ENCODE results near the gene NTN1. TPM values are rescaled to one million over a fixed set of nuclear protein-coding genes. Genes with fewer than 3 reads are reported as not detected.

NTN1 gene
- total RNA-seq, 5 donors from 2014 or later (not counting 1 experiment from before 2014, with no cell fraction given) = 0.07 to 0.15 (median 0.12) TPM; not detected in 1

- H3K36me3 Mint-ChIP-seq = no peaks in the 10 kb centered on the region
- Histone ChIP-seq H3K27ac (ENCODE audit: low read length) (no peak overlapping the region), H3K9me3 (no peaks in the 10 kb centered on the region), H3K4me3 (ENCODE audit: control insufficient read depth in 1 of 2, extremely low read depth in 1 of 2, low read length in 1 of 2) (no peak overlapping the region), H3K36me3 (ENCODE audit: control insufficient read depth in 2 of 2, extremely low read depth in 1 of 2, insufficient read depth in 1 of 2, low read length in 1 of 2) (no peaks in the 10 kb centered on the region), H3K4me1 (ENCODE audit: control insufficient read depth in 1 of 2, extremely low read depth in 1 of 2, insufficient read depth in 2 of 2, low read length in 2 of 2) (no peaks in the 10 kb centered on the region), H3K27me3 (replicated peaks in 1 of 2; ENCODE audit: control insufficient read depth in 2 of 2, extremely low read depth in 1 of 2, insufficient read depth in 2 of 2, low read length in 1 of 2) (peaks cover 0 to 30% of the 10 kb centered on the region in 2 experiments)
- POLR2A ChIA-PET = no interaction called here
- 84% methylated on average over 21 of the region's 27 CpGs for WGBS (ENCODE audit: insufficient coverage)
- H3K4me1 Mint-ChIP-seq = no peaks in the 10 kb centered on the region
- CTCF ChIA-PET = no interaction called here
- ATAC-seq (replicated peaks in 1 of 4) = no peak
- DNase-seq = no peak
- peaks cover 18 to 19% of the 10 kb centered on the region in 2 donors for H3K27me3 Mint-ChIP-seq
- H3K9me3 Mint-ChIP-seq = no peaks in the 10 kb centered on the region
- no peak overlapping the region for H3K27ac Mint-ChIP-seq
- no peak overlapping the region for H3K4me3 Mint-ChIP-seq
Measured at GRCh38 chr17:9054126-9054975, 33.0 kb downstream of the NTN1 start.

- no peaks in the 10 kb centered on the region for H3K36me3 Mint-ChIP-seq
- no peak overlapping the region for H3K4me3 Mint-ChIP-seq
- Histone ChIP-seq H3K4me1 (ENCODE audit: control insufficient read depth in 1 of 2, extremely low read depth in 1 of 2, insufficient read depth in 2 of 2, low read length in 2 of 2) (no peaks in the 10 kb centered on the region), H3K36me3 (ENCODE audit: control insufficient read depth in 2 of 2, extremely low read depth in 1 of 2, insufficient read depth in 1 of 2, low read length in 1 of 2) (no peaks in the 10 kb centered on the region), H3K9me3 (no peaks in the 10 kb centered on the region), H3K27me3 (replicated peaks in 1 of 2; ENCODE audit: control insufficient read depth in 2 of 2, extremely low read depth in 1 of 2, insufficient read depth in 2 of 2, low read length in 1 of 2) (peaks cover 0 to 30% of the 10 kb centered on the region in 2 experiments), H3K4me3 (ENCODE audit: control insufficient read depth in 1 of 2, extremely low read depth in 1 of 2, low read length in 1 of 2) (no peak overlapping the region), H3K27ac (ENCODE audit: low read length) (no peak overlapping the region)
- 83% methylated on average over 2 of the region's 4 CpGs for WGBS (ENCODE audit: insufficient coverage)
- H3K9me3 Mint-ChIP-seq = no peaks in the 10 kb centered on the region
- CTCF ChIA-PET = no interaction called here
- DNase-seq (no peak), ATAC-seq (replicated peaks in 1 of 4) (no peak)
- POLR2A ChIA-PET = no interaction called here
- H3K27ac Mint-ChIP-seq = no peak overlapping the region
- H3K4me1 Mint-ChIP-seq = no peaks in the 10 kb centered on the region
- H3K27me3 Mint-ChIP-seq = peaks cover 15 to 19% of the 10 kb centered on the region in 2 donors
Measured at GRCh38 chr17:9055281-9055680, 34.0 kb downstream of the NTN1 start.

GRCh38 chr17:9056566-9056965 lies 35.3 kb downstream of the NTN1 start:
- no peak overlapping the region for H3K4me3 ChIP-seq (ENCODE audit: control insufficient read depth in 1 of 2, extremely low read depth in 1 of 2, low read length in 1 of 2)
- H3K4me1 Mint-ChIP-seq = no peaks in the 10 kb centered on the region
- ChIA-PET POLR2A (no interaction called here), CTCF (no interaction called here)
- no peak for ATAC-seq (replicated peaks in 1 of 4)
- H3K27me3 Mint-ChIP-seq = peaks cover 15 to 19% of the 10 kb centered on the region in 2 donors
- no peak overlapping the region for H3K4me3 Mint-ChIP-seq
- no peaks in the 10 kb centered on the region for H3K9me3 Mint-ChIP-seq
- WGBS (ENCODE audit: insufficient coverage) = 82% methylated on average over 6 of the region's 12 CpGs
- H3K27me3 ChIP-seq (replicated peaks in 1 of 2; ENCODE audit: control insufficient read depth in 2 of 2, extremely low read depth in 1 of 2, insufficient read depth in 2 of 2, low read length in 1 of 2) = peaks cover 0 to 21% of the 10 kb centered on the region in 2 experiments
- H3K9me3 ChIP-seq = no peaks in the 10 kb centered on the region
- no peak overlapping the region for H3K27ac Mint-ChIP-seq
- no peaks in the 10 kb centered on the region for H3K4me1 ChIP-seq (ENCODE audit: control insufficient read depth in 1 of 2, extremely low read depth in 1 of 2, insufficient read depth in 2 of 2, low read length in 2 of 2)
- no peak overlapping the region for H3K27ac ChIP-seq (ENCODE audit: low read length)
- DNase-seq = no peak
- H3K36me3 ChIP-seq (ENCODE audit: control insufficient read depth in 2 of 2, extremely low read depth in 1 of 2, insufficient read depth in 1 of 2, low read length in 1 of 2) = no peaks in the 10 kb centered on the region
- H3K36me3 Mint-ChIP-seq = no peaks in the 10 kb centered on the region

- Histone ChIP-seq H3K4me1 (ENCODE audit: control insufficient read depth in 1 of 2, extremely low read depth in 1 of 2, insufficient read depth in 2 of 2, low read length in 2 of 2) (no peaks in the 10 kb centered on the region), H3K36me3 (ENCODE audit: control insufficient read depth in 2 of 2, extremely low read depth in 1 of 2, insufficient read depth in 1 of 2, low read length in 1 of 2) (no peaks in the 10 kb centered on the region), H3K27ac (ENCODE audit: low read length) (no peak overlapping the region), H3K27me3 (replicated peaks in 1 of 2; ENCODE audit: control insufficient read depth in 2 of 2, extremely low read depth in 1 of 2, insufficient read depth in 2 of 2, low read length in 1 of 2) (peaks cover 0 to 21% of the 10 kb centered on the region in 2 experiments), H3K9me3 (no peaks in the 10 kb centered on the region), H3K4me3 (ENCODE audit: control insufficient read depth in 1 of 2, extremely low read depth in 1 of 2, low read length in 1 of 2) (no peak overlapping the region)
- no peak overlapping the region for H3K27ac Mint-ChIP-seq
- peaks cover 15 to 19% of the 10 kb centered on the region in 2 donors for H3K27me3 Mint-ChIP-seq
- 80% methylated on average over 5 of the region's 7 CpGs for WGBS (ENCODE audit: insufficient coverage)
- ATAC-seq (replicated peaks in 1 of 4) = no peak
- DNase-seq = no peak
- ChIA-PET CTCF (no interaction called here), POLR2A (no interaction called here)
- no peaks in the 10 kb centered on the region for H3K9me3 Mint-ChIP-seq
- H3K4me1 Mint-ChIP-seq = no peaks in the 10 kb centered on the region
- no peak overlapping the region for H3K4me3 Mint-ChIP-seq
- no peaks in the 10 kb centered on the region for H3K36me3 Mint-ChIP-seq
Measured at GRCh38 chr17:9057310-9057709, 36.0 kb downstream of the NTN1 start.

- H3K36me3 Mint-ChIP-seq = no peaks in the 10 kb centered on the region
- ChIA-PET CTCF (interaction anchor here in 1 of 2 donors (0.6 kb wide), 1 partner anchor 673 kb away, joined by 3 read pairs; no protein-coding TSS in a partner anchor), POLR2A (no interaction called here)
- Histone ChIP-seq H3K4me1 (ENCODE audit: control insufficient read depth in 1 of 2, extremely low read depth in 1 of 2, insufficient read depth in 2 of 2, low read length in 2 of 2) (no peaks in the 10 kb centered on the region), H3K4me3 (ENCODE audit: control insufficient read depth in 1 of 2, extremely low read depth in 1 of 2, low read length in 1 of 2) (no peak overlapping the region), H3K36me3 (ENCODE audit: control insufficient read depth in 2 of 2, extremely low read depth in 1 of 2, insufficient read depth in 1 of 2, low read length in 1 of 2) (no peaks in the 10 kb centered on the region), H3K9me3 (no peaks in the 10 kb centered on the region), H3K27ac (ENCODE audit: low read length) (no peak overlapping the region), H3K27me3 (replicated peaks in 1 of 2; ENCODE audit: control insufficient read depth in 2 of 2, extremely low read depth in 1 of 2, insufficient read depth in 2 of 2, low read length in 1 of 2) (peaks cover 0 to 6% of the 10 kb centered on the region in 2 experiments)
- H3K27me3 Mint-ChIP-seq = peaks cover 8 to 16% of the 10 kb centered on the region in 2 donors
- H3K4me3 Mint-ChIP-seq = no peak overlapping the region
- H3K4me1 Mint-ChIP-seq = no peaks in the 10 kb centered on the region
- H3K9me3 Mint-ChIP-seq = no peaks in the 10 kb centered on the region
- ATAC-seq (replicated peaks in 1 of 4) = no peak
- H3K27ac Mint-ChIP-seq = no peak overlapping the region
- 67% methylated on average over 1 of the region's 9 CpGs for WGBS (ENCODE audit: insufficient coverage)
- no peak for DNase-seq
Measured at GRCh38 chr17:9062399-9062902, 41.1 kb downstream of the NTN1 start.

GRCh38 chr17:9064311-9064834 lies 43.1 kb downstream of the NTN1 start:
- no peaks in the 10 kb centered on the region for H3K4me1 Mint-ChIP-seq
- no peaks in the 10 kb centered on the region for H3K9me3 ChIP-seq
- POLR2A ChIA-PET = no interaction called here
- DNase-seq = no peak
- no peaks in the 10 kb centered on the region for H3K36me3 Mint-ChIP-seq
- no peak overlapping the region for H3K4me3 ChIP-seq (ENCODE audit: control insufficient read depth in 1 of 2, extremely low read depth in 1 of 2, low read length in 1 of 2)
- H3K27me3 Mint-ChIP-seq = peaks cover 6 to 21% of the 10 kb centered on the region in 2 donors
- H3K4me3 Mint-ChIP-seq = no peak overlapping the region
- H3K27ac Mint-ChIP-seq = peak overlapping the region in 1 of 2 donors; percentile 16
- ATAC-seq (replicated peaks in 1 of 4) = no peak
- H3K9me3 Mint-ChIP-seq = no peaks in the 10 kb centered on the region
- no peaks in the 10 kb centered on the region for H3K4me1 ChIP-seq (ENCODE audit: control insufficient read depth in 1 of 2, extremely low read depth in 1 of 2, insufficient read depth in 2 of 2, low read length in 2 of 2)
- H3K27ac ChIP-seq (ENCODE audit: low read length) = no peak overlapping the region
- H3K27me3 ChIP-seq (replicated peaks in 1 of 2; ENCODE audit: control insufficient read depth in 2 of 2, extremely low read depth in 1 of 2, insufficient read depth in 2 of 2, low read length in 1 of 2) = peaks cover 0 to 11% of the 10 kb centered on the region in 2 experiments
- WGBS (ENCODE audit: insufficient coverage) = 85% methylated on average over 6 of the region's 6 CpGs
- CTCF ChIA-PET = no interaction called here
- no peaks in the 10 kb centered on the region for H3K36me3 ChIP-seq (ENCODE audit: control insufficient read depth in 2 of 2, extremely low read depth in 1 of 2, insufficient read depth in 1 of 2, low read length in 1 of 2)

Data from T-cell (primary cell).